Measurements from ENCODE around the gene MALAT1. TPM values are rescaled to one million over a fixed set of nuclear protein-coding genes. Genes with fewer than 3 reads are reported as not detected.
"Not testable (repeated sequence)": the region's sequence is repeated elsewhere in the genome, so short reads cannot be mapped to it uniquely, and the experiment has no call there.

MALAT1 gene
- total and polyA plus RNA-seq, 10 of the 15 experiments (the other 5 are each of a cell fraction or from before 2014, with no cell fraction given), result 448 to 8,160 (median 2,019) TPM

DNA sequence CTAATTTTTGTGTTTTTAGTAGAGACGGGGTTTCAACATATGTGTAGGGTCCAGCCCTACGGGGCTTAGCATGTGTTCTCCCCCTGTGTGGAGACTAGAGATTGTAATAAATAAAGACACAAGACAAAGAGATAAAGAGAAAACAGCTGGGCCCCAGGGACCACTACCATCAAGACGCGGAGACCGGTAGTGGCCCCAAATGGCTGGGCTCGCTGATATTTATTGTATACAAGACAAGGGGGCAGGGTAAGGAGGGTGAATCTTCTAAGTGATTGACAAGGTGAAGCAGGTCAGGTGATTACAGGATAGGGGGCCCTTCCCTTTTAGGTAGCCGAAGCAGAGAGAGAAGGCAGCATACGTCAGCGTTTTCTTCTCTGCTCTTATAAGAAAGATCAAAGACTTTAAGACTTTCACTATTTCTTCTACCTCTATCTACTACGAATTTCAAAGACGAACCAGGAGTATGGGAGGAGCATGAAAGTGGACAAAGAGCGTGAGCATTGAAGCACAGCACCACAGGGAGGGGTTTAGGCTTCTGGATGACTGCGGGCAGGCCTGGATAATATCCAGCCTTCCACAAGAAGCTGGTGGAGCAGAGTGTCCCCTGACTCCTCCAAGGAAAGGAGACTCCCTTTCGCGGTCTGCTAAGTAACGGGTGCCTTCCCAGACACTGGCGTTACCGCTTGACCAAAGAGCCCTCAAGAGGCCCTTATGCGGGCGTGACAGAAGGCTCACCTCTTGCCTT, 23.1 kb downstream of the MALAT1 start:
- BruUV-seq (replicated peaks); H2AFZ ChIP-seq (ENCODE audit: control insufficient read depth, low read depth, low read length); DNase-seq (ENCODE audit: low read depth, low spot score); H3K4me2 ChIP-seq (ENCODE audit: control insufficient read depth, insufficient read depth); POLR2A ChIA-PET; in situ Hi-C loops (cut with MboI); H3K27me3 ChIP-seq (replicated peaks in 1 of 2; ENCODE audit: control insufficient read depth in 2 of 2, insufficient read depth in 2 of 2, low read length in 1 of 2); H3K27ac ChIP-seq (ENCODE audit: control insufficient read depth, insufficient read depth); intact Hi-C loops (cut with micrococcal nuclease; ENCODE audit: unreplicated experiment); H3K4me3 ChIP-seq; ATAC-seq; H3K9ac ChIP-seq (ENCODE audit: control insufficient read depth, insufficient read depth, low read length); H3K36me3 ChIP-seq (ENCODE audit: control insufficient read depth in 2 of 2, insufficient read depth in 2 of 2, low read length in 1 of 2); H3K9me3 ChIP-seq (replicated peaks; ENCODE audit: control insufficient read depth, insufficient read depth, low read length); RAD21 ChIA-PET (ENCODE audit: unreplicated experiment); FAIRE-seq; H4K20me1 ChIP-seq (ENCODE audit: control insufficient read depth, insufficient read depth): not testable (repeated sequence)
- peaks cover 25% of the 10 kb centered on the region for H3K4me1 ChIP-seq (ENCODE audit: control insufficient read depth, insufficient read depth, low read length)
- ChIA-PET SMC1A (ENCODE audit: uncharacterized antibody, unreplicated experiment) (interaction anchor here (0.6 kb wide), 1 partner anchor 54 kb away, joined by 3 read pairs; no protein-coding TSS in a partner anchor), CTCF (interaction anchor here (1.0 kb wide), 1 partner anchor 207 kb away, joined by 5 read pairs; no protein-coding TSS in a partner anchor)
- peaks cover 15% of the 10 kb centered on the region for H3K79me2 ChIP-seq (ENCODE audit: control insufficient read depth, insufficient read depth, low read length)
- 90% methylated on average over 20 of the region's 20 CpGs for WGBS (ENCODE audit: insufficient coverage, insufficient replicate concordance, low lambda C conversion rate, missing lambda C conversion rate)

DNA sequence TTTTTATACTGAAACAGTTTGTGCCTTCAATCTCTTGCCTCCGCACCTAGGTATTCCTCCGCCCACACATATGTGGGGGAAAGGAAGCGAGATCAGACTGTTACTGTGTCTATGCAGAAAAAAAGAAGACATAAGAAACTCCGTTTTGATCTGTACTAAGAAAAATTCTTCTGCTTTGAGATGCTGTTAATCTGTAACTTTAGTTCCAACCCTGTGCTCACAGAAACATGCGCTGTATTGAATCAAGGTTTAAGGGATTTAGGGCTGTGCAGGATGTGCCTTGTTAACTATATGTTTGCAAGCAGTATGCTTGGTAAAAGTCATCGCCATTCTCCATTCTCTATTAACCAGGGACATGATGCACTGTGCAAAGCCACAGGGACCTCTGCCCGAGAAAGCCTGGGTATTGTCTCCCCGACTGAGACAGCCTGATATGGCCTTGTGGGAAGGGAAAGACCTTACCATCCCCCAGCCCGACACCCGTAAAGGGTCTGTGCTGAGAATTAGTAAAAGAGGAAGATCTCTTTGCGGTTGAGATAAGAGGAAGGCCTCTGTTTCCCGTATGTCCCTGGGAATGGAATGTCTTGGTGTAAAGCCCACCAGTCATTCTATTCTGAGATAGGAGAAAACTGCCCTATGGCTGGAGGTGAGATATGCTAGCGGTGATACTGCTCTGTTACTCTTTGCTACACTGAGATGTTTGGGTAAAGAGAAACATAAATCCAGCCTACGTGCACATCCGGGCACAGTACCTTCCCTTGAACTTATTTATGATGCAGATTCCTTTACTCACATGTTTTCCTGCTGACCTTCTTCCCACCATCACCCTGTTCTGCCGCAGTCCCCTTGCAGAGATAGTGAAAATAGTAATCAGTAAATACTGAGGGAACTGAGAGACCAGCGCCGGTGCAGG, 24.1 kb downstream of the MALAT1 start:
- Histone ChIP-seq H3K4me2 (ENCODE audit: control insufficient read depth, insufficient read depth) (peak overlapping the region; percentile 80), H3K79me2 (ENCODE audit: control insufficient read depth, insufficient read depth, low read length) (peaks cover 15% of the 10 kb centered on the region), H3K4me1 (ENCODE audit: control insufficient read depth, insufficient read depth, low read length) (peaks cover 25% of the 10 kb centered on the region), H3K36me3 (ENCODE audit: control insufficient read depth in 2 of 2, insufficient read depth in 2 of 2, low read length in 1 of 2) (peaks cover 0 to 13% of the 10 kb centered on the region in 2 experiments; a peak in 2 of 4 replicates), H3K4me3 (peak overlapping the region; percentile 26; the same call in 1 of the 2 replicates), H2AFZ (ENCODE audit: control insufficient read depth, low read depth, low read length) (peak overlapping the region; percentile 77), H3K9ac (ENCODE audit: control insufficient read depth, insufficient read depth, low read length) (peak overlapping the region; percentile 16; the same call in 1 of the 2 replicates), H3K27ac (ENCODE audit: control insufficient read depth, insufficient read depth) (peak overlapping the region; percentile 20)
- BruUV-seq (replicated peaks); SMC1A ChIA-PET (ENCODE audit: uncharacterized antibody, unreplicated experiment); in situ Hi-C loops (cut with MboI); POLR2A ChIA-PET; H4K20me1 ChIP-seq (ENCODE audit: control insufficient read depth, insufficient read depth); intact Hi-C loops (cut with micrococcal nuclease; ENCODE audit: unreplicated experiment); DNase-seq (ENCODE audit: low read depth, low spot score); H3K27me3 ChIP-seq (replicated peaks in 1 of 2; ENCODE audit: control insufficient read depth in 2 of 2, insufficient read depth in 2 of 2, low read length in 1 of 2); H3K9me3 ChIP-seq (replicated peaks; ENCODE audit: control insufficient read depth, insufficient read depth, low read length): not testable (repeated sequence)
- TF ChIP-seq CBFB (IDR thresholded peaks at IDR 0.05; ENCODE audit: low read depth) (peak; percentile 35; the same call in 1 of the 2 replicates), IKZF1 (conservative IDR thresholded peaks at IDR 0.05) (peak; percentile 12; the same call in 1 of the 2 replicates), RUNX3 (IDR thresholded peaks at IDR 0.05; ENCODE audit: low read length) (peak; percentile 55), EED (IDR thresholded peaks at IDR 0.05; ENCODE audit: low read depth) (0 out of 2 replicates have a peak, but pooled peaks have one; percentile 22), IKZF2 (IDR thresholded peaks at IDR 0.05) (peak; percentile 20 to 34; a peak in 2 of 4 replicates), SMARCA5 (IDR thresholded peaks at IDR 0.05) (0 out of 2 replicates have a peak, but pooled peaks have one; percentile 18), SPI1 (IDR thresholded peaks at IDR 0.05; ENCODE audit: borderline replicate concordance, insufficient read depth, low read depth, low read length) (peak; percentile 19; the same call in 1 of the 2 replicates), EGR1 (IDR thresholded peaks at IDR 0.05; ENCODE audit: borderline replicate concordance in 1 of 2, low read depth in 2 of 2, low read length in 2 of 2) (peak in 1 of 2 experiments; percentile 87; a peak in 2 of 3 replicates)
- WGBS (ENCODE audit: insufficient coverage, insufficient replicate concordance, low lambda C conversion rate, missing lambda C conversion rate), result 9% methylated on average over 18 of the region's 18 CpGs
- ATAC-seq (peak; percentile 41), FAIRE-seq (peak; percentile 85)
- RAD21 ChIA-PET (ENCODE audit: unreplicated experiment), result interaction anchor here (1.2 kb wide), 1 partner anchor 50 kb away, joined by 3 read pairs; the partner anchor contains the start of gene FAM89B
- CTCF ChIA-PET, result interaction anchor here (1.0 kb wide), 1 partner anchor 208 kb away, joined by 5 read pairs; no protein-coding TSS in a partner anchor

Measured in GM12878 (cell line).